Fibroblast of lung (primary cell): Measurements from ENCODE around the gene AGBL1.

Experiments
- EZH2 ChIP-seq: IDR thresholded peaks from 2 replicates; pipeline ENCODE4 v1.5.1; 2012; ENCODE audit warnings: low read length, control low read depth, mild to moderate bottlenecking; ENCODE audit errors: missing control alignments
- TF ChIP-seq, protein P1 (sequence below), 2 donors: IDR thresholded peaks in 1 of 2; conservative IDR thresholded peaks in 1 of 2; 1 replicate in 1 of 2; 2 replicates in 1 of 2; pipeline ENCODE4 v1.5.1; 2011 to 2012; ENCODE audit warnings: low read length in 2 of 2, control low read depth in 1 of 2, inconsistent platforms in 1 of 2, low read depth in 1 of 2, mild to moderate bottlenecking in 1 of 2

DNA sequence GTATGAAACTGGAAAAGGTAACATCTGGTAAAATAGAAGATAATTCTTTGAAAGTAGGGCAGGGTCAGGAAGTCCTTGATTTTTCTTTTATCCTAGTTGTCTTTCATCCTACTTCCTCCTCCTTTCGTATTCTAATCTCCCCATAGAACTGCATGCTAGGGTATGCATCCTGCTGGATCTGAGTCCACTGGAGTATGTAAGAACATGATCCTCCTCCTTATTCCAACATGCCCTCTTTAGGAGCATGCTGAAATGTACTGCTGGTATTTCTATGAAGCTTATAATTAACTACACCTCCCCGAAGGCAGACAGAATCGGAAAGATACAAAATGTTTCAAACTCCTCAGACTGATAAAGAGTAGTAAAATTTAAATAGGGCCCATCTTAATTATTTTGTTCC lies 493.8 kb downstream of the AGBL1 start:
- TF ChIP-seq, protein P1, sequence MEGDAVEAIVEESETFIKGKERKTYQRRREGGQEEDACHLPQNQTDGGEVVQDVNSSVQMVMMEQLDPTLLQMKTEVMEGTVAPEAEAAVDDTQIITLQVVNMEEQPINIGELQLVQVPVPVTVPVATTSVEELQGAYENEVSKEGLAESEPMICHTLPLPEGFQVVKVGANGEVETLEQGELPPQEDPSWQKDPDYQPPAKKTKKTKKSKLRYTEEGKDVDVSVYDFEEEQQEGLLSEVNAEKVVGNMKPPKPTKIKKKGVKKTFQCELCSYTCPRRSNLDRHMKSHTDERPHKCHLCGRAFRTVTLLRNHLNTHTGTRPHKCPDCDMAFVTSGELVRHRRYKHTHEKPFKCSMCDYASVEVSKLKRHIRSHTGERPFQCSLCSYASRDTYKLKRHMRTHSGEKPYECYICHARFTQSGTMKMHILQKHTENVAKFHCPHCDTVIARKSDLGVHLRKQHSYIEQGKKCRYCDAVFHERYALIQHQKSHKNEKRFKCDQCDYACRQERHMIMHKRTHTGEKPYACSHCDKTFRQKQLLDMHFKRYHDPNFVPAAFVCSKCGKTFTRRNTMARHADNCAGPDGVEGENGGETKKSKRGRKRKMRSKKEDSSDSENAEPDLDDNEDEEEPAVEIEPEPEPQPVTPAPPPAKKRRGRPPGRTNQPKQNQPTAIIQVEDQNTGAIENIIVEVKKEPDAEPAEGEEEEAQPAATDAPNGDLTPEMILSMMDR (conservative IDR thresholded peaks at IDR 0.05 in 1 of 2, IDR thresholded peaks at IDR 0.05 in 1 of 2; ENCODE audit: low read depth in 1 of 2, low read length in 2 of 2), result no peak
- TF ChIP-seq EZH2, result no peak
